ENCODE measurements around the gene MYCN.
"Not testable (repeated sequence)": the region's sequence is repeated elsewhere in the genome, so short reads cannot be mapped to it uniquely, and the experiment has no call there.

The MYCN gene

DNA sequence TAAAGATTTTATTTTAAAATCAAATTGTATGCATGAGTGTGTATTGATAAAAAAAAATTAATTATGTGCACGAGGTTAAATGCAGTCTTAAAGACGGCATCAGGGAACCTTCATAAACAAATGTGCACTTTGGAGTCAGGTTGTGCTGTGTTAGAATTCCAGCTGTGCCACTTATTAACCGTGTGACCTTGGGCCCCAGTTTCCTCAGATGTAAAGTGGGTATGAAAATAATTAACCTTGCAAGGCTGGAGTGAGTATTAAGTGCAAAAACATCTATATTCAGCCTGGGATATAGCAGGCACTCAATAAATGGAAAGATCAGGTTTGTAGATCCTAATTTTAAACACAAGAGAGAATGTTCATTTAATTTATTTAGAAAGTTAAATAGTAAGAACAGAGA lies 14.5 kb upstream of the MYCN start:
- no peak overlapping the region for H3K4me3 ChIP-seq (ENCODE audit: low read depth, low read length)
- TF ChIP-seq, protein P1, sequence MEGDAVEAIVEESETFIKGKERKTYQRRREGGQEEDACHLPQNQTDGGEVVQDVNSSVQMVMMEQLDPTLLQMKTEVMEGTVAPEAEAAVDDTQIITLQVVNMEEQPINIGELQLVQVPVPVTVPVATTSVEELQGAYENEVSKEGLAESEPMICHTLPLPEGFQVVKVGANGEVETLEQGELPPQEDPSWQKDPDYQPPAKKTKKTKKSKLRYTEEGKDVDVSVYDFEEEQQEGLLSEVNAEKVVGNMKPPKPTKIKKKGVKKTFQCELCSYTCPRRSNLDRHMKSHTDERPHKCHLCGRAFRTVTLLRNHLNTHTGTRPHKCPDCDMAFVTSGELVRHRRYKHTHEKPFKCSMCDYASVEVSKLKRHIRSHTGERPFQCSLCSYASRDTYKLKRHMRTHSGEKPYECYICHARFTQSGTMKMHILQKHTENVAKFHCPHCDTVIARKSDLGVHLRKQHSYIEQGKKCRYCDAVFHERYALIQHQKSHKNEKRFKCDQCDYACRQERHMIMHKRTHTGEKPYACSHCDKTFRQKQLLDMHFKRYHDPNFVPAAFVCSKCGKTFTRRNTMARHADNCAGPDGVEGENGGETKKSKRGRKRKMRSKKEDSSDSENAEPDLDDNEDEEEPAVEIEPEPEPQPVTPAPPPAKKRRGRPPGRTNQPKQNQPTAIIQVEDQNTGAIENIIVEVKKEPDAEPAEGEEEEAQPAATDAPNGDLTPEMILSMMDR (IDR thresholded peaks at IDR 0.05; ENCODE audit: control insufficient read depth, extremely low read depth, insufficient read depth) = no peak
- DNase-seq (ENCODE audit: low read depth) = no peak

DNA sequence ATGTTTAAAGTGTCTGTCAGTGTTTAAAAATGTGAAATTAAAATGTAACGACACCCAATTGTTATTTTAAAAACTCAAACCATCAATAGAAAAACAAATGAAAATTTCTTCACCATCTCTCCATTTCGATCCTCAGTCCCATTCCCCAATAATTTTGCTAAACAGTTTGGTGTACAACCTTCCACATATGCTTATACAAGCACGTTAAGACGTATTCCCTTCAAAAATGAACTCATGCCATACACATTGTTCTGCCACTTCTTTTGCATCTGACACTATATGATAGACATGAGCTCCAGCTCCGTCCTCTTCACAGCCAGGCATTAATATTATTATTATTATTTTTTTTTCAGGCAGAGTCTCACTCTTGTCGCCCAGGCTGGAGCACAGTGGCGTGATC lies 14.1 kb upstream of the MYCN start:
- H3K4me3 ChIP-seq (ENCODE audit: low read depth, low read length) = no peak overlapping the region
- TF ChIP-seq, protein P1 (IDR thresholded peaks at IDR 0.05; ENCODE audit: control insufficient read depth, extremely low read depth, insufficient read depth) = no peak
- DNase-seq (ENCODE audit: low read depth) = no peak

DNA sequence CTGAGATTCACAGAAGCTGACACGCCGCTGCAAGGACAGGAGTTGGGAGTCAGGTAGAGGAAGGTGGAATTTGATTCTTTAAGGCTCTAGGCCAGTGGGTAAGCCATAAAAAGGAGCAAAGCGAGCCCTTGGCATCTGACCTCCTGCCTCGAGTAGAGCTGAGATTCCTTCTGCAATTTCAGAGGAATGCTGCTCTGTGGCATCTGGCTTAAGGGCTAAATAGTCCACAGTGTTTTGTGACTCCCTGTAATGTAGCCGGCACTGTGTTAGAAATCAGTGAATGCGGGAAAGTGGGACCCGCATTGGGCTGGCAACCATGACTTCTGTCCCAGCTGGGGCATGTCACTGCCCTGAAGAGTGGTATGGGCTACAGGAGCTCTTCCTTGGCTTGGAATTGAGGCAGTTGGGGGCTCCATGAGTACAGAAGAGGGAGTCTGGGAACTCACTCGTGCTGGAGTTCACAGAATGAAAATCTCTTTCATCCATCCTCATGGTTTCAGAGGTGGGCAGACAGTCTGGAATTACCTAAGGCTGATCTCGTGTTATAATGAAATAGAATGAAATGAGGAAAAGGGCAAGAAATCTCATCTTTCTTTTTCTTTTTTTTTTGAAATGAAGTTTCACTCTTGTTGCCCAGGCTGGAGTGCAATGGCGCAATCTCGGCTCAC lies 12.7 kb upstream of the MYCN start:
- no peak for DNase-seq (ENCODE audit: low read depth)
- no peak overlapping the region for H3K4me3 ChIP-seq (ENCODE audit: low read depth, low read length)
- TF ChIP-seq, protein P1 (IDR thresholded peaks at IDR 0.05; ENCODE audit: control insufficient read depth, extremely low read depth, insufficient read depth) = no peak

DNA sequence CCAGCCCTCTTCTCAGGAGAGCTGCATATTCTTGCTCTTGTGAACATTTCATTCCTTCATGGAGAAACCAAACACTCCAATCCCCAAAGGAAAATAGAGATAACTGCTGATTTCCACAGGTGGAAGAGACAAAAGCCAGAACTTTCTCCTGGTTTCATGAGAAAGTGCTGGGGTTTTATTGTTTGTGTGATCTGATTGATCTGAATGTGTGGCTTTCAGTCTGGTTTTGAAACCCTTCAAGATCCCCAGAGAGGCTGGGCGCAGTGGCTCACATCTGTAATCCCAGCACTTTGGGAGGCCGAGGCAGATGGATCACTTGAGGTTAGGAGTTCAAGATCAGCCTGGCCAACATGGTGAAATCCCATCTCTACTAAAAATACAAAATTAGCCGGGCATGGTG lies 11.3 kb upstream of the MYCN start:
- DNase-seq (ENCODE audit: low read depth); H3K4me3 ChIP-seq (ENCODE audit: low read depth, low read length): not testable (repeated sequence)

DNA sequence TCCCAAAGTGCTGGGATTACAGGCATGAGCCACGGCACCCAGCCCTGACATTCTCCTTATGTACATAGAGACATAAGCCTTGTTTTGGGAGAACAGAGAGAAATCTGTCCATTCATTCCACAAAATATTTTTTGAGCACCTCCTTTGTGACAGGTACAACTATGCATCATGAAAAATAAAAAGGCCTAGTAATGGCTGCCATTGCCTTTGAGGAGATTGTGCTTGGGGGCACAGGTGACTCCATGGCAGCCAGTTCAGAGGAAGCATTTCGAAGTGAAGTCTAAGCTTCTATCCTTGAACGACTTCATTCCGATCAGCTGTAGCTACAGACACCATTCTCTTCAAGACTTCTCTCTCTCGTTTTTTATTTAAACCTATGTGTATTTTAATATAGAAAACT lies 10.5 kb upstream of the MYCN start:
- no peak overlapping the region for H3K4me3 ChIP-seq (ENCODE audit: low read depth, low read length)
- DNase-seq (ENCODE audit: low read depth) = no peak
- TF ChIP-seq, protein P1 (IDR thresholded peaks at IDR 0.05; ENCODE audit: control insufficient read depth, extremely low read depth, insufficient read depth) = no peak

DNA sequence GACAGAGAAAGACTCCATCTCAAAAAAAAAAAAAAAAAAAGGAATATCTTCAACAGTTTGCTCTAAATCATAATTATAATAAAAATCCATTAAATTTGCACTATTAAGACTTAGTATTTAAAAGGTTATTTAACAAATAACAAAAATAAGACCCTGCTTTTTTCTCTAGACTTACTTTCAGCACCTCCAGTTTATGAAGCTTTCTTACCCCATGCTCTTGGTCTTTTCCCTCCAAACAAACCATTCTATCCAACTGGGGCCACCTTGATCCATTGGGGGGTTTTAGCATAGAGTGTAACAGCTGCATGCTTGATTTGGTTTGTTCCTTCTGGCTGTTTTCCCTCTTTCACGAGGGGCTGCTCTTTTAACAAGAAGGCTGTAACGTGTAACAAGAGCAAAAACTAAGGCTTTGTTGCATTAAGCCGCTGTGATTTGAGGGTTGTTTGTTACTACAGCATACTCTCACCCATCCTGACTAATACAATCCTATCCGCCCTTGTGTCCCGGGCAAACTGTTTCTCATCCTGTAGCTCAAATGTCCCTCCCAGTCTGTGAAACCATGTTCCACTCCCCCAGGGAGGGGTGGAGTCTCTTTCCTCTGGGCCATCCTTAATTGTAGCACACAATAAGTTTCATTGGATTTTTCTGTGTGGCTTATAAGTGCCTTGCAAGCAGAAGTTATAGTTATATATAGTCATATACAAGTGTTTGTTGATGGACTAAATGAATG lies 9.6 kb upstream of the MYCN start:
- TF ChIP-seq, protein P1 (IDR thresholded peaks at IDR 0.05; ENCODE audit: control insufficient read depth, extremely low read depth, insufficient read depth) = no peak
- no peak overlapping the region for H3K4me3 ChIP-seq (ENCODE audit: low read depth, low read length)
- no peak for DNase-seq (ENCODE audit: low read depth)

DNA sequence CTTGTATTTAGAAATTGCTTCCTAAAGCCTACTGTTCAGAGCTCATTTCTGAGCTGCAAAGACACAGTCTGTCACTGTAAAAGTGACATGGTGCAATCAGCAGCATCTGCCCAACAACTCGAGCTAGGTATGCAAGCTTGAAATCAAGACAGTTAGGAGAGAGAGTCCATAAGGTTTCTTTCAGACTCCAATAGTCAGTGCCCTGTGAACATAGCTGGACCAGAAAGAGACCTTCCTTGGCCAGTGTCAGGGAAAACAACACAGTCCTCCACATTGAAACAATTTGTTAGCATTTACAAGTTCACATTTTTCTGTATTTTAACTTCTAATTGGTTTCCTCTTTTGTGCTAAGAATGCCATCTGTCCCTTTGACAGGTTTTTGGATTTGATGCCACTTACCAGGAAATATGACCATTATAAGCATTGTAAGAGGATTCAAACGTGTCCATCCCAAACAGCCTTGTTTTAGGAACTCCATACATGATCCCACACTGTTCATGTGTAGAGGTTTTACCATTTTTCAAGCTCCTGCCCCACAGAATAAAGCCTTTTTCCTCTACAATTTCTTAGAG lies 8.9 kb upstream of the MYCN start:
- TF ChIP-seq, protein P1 (IDR thresholded peaks at IDR 0.05; ENCODE audit: control insufficient read depth, extremely low read depth, insufficient read depth) = no peak
- H3K4me3 ChIP-seq (ENCODE audit: low read depth, low read length) = no peak overlapping the region
- no peak for DNase-seq (ENCODE audit: low read depth)

Measured in LNCaP clone FGC (cell line).